ENCODE results near the gene TTBK2. TPM values are rescaled to one million over a fixed set of nuclear protein-coding genes. Genes with fewer than 3 reads are reported as not detected.

TTBK2 gene
- total and polyA plus RNA-seq, 10 of the 15 experiments (the other 5 are each of a cell fraction or from before 2014, with no cell fraction given) = 0.66 to 9.1 (median 3.7) TPM

GRCh38 chr15:42863572-42864239 is 56.9 kb downstream of the TTBK2 start:
- ATAC-seq (no peak), FAIRE-seq (no peak), DNase-seq (ENCODE audit: low read depth, low spot score) (no peak)
- no peak overlapping the region for H2AFZ ChIP-seq (ENCODE audit: control insufficient read depth, low read depth, low read length)
- no peaks in the 10 kb centered on the region for H3K4me1 ChIP-seq (ENCODE audit: control insufficient read depth, insufficient read depth, low read length)
- no TSS peak for BruUV-seq (replicated peaks)
- H4K20me1 ChIP-seq (ENCODE audit: control insufficient read depth, insufficient read depth) = no peaks in the 10 kb centered on the region
- POLR2A ChIA-PET = no interaction called here
- no peak overlapping the region for H3K27ac ChIP-seq (ENCODE audit: control insufficient read depth, insufficient read depth)
- no peak overlapping the region for H3K9ac ChIP-seq (ENCODE audit: control insufficient read depth, insufficient read depth, low read length)
- RAD21 ChIA-PET (ENCODE audit: unreplicated experiment) = no interaction called here
- SMC1A ChIA-PET (ENCODE audit: uncharacterized antibody, unreplicated experiment) = no interaction called here
- CTCF ChIA-PET = no interaction called here
- TF ChIP-seq SMAD1 (IDR thresholded peaks at IDR 0.05; ENCODE audit: low read depth, partially characterized antibody) (no peak), YY1 (IDR thresholded peaks at IDR 0.05; ENCODE audit: low read depth, low read length) (no peak), MTA3 (IDR thresholded peaks at IDR 0.05; ENCODE audit: borderline replicate concordance, low read length) (no peak), TARDBP (IDR thresholded peaks at IDR 0.05; ENCODE audit: borderline replicate concordance) (no peak), CEBPZ (IDR thresholded peaks at IDR 0.05; ENCODE audit: low read depth, low read length) (no peak), LARP7 (IDR thresholded peaks at IDR 0.05) (no peak), HCFC1 (IDR thresholded peaks at IDR 0.05; ENCODE audit: low read length) (no peak), POLR2AphosphoS5 (IDR thresholded peaks at IDR 0.05; ENCODE audit: low read length) (no peak), SREBF1 (IDR thresholded peaks at IDR 0.05; ENCODE audit: low read length) (no peak), GATAD2B (conservative IDR thresholded peaks at IDR 0.05; ENCODE audit: low read depth) (no peak), USF2 (IDR thresholded peaks at IDR 0.05; ENCODE audit: borderline replicate concordance, low read depth, low read length) (no peak), ETV6 (conservative IDR thresholded peaks at IDR 0.05 in 1 of 2, IDR thresholded peaks at IDR 0.05 in 1 of 2; ENCODE audit: borderline replicate concordance in 1 of 2, low read depth in 1 of 2) (no peak)
- no peaks in the 10 kb centered on the region for H3K9me3 ChIP-seq (replicated peaks; ENCODE audit: control insufficient read depth, insufficient read depth, low read length)
- no peaks in the 10 kb centered on the region for H3K27me3 ChIP-seq (replicated peaks in 1 of 2; ENCODE audit: control insufficient read depth in 2 of 2, insufficient read depth in 2 of 2, low read length in 1 of 2)
- no peaks in the 10 kb centered on the region for H3K36me3 ChIP-seq (ENCODE audit: control insufficient read depth in 2 of 2, insufficient read depth in 2 of 2, low read length in 1 of 2)
- no peak overlapping the region for H3K4me2 ChIP-seq (ENCODE audit: control insufficient read depth, insufficient read depth)
- in situ Hi-C loops (cut with MboI) (no loop called here), intact Hi-C loops (cut with micrococcal nuclease; ENCODE audit: unreplicated experiment) (no loop called here)
- 96% methylated on average over 2 of the region's 2 CpGs for WGBS (ENCODE audit: insufficient coverage, insufficient replicate concordance, low lambda C conversion rate, missing lambda C conversion rate)
- H3K79me2 ChIP-seq (ENCODE audit: control insufficient read depth, insufficient read depth, low read length) = no peaks in the 10 kb centered on the region
- no peak overlapping the region for H3K4me3 ChIP-seq
